A549 (cell line): Measurements from ENCODE around the gene HECTD4. TPM values are rescaled to one million over a fixed set of nuclear protein-coding genes. Genes with fewer than 3 reads are reported as not detected.

Experiments used
- ATAC-seq, 2 experiments: fragments of 200-7000 bp in 1 of 2; fragments of >200 bp in 1 of 2; cut with Nextera tagmentation in 1 of 2; cut with Tn5 transposase in 1 of 2; 3 replicates each; pipeline versions ENCODE4 v1.8.0 to v1.9.1; 2018 to 2020; ENCODE audit warnings: mild to moderate bottlenecking in 1 of 2, moderate library complexity in 1 of 2
- CTCF ChIA-PET: fragments of 300-600 bp; sonication (Branson Sonifier 250); formaldehyde crosslinking; extraction: SDS; loops from one replicate; lab custom pipeline; 2021; ENCODE audit warnings: antibody characterized with exemption, inconsistent platforms; lab: Yijun Ruan, JAX
- POLR2A ChIA-PET: fragments of 350-600 bp; formaldehyde crosslinking; extraction: SDS; loops from one replicate; lab custom pipeline; 2021; ENCODE audit warnings: antibody characterized with exemption, inconsistent platforms; lab: Yijun Ruan, JAX
- DNase-seq, 2 experiments: peaks; one replicate each; pipeline versions ENCODE4 v3.0.0 to v3.0.0-alpha.2; 2011 to 2016; ENCODE audit warnings: low read depth in 1 of 2, low spot score in 1 of 2
- FAIRE-seq: peaks from 2 replicates; lab custom pipeline; 2011; peaks lifted over from hg19 to GRCh38; lab: Jason Lieb, UNC
- H3K27ac ChIP-seq, 2 experiments: fragments of >200 bp; sonication (Bioruptor Twin); formaldehyde crosslinking; 3 replicates each; pipeline ENCODE4 v1.5.1; 2016 to 2017
- H3K4me1 ChIP-seq: fragments of >200 bp; sonication (Bioruptor Twin); formaldehyde crosslinking; 3 replicates; pipeline ENCODE4 v1.6.1; 2016
- H3K4me2 ChIP-seq: fragments of >200 bp; sonication (Bioruptor Twin); formaldehyde crosslinking; 3 replicates; pipeline ENCODE4 v1.6.1; 2016
- H3K4me3 ChIP-seq: fragments of >200 bp; sonication (Bioruptor Twin); formaldehyde crosslinking; 3 replicates; pipeline ENCODE4 v1.5.1; 2016
- H3K9me3 ChIP-seq: fragments of >200 bp; sonication (Bioruptor Twin); formaldehyde crosslinking; 3 replicates; pipeline ENCODE4 v1.6.1; 2016
- CBX8 ChIP-seq: fragments of 200-600 bp; sonication (generic); IDR thresholded peaks from 2 replicates; pipeline ENCODE4 v1.6.1; 2016
- CHD2 ChIP-seq: fragments of 150-350 bp; IDR thresholded peaks from 2 replicates; pipeline ENCODE4 v1.6.1; 2014; ENCODE audit warnings: low read length; ENCODE audit not compliant: partially characterized antibody
- CTCF ChIP-seq: fragments of >200 bp; sonication (Bioruptor Twin); formaldehyde crosslinking; IDR thresholded peaks from 3 replicates; pipeline ENCODE4 v1.5.1; 2016
- E2F6 ChIP-seq: IDR thresholded peaks from 2 replicates; pipeline ENCODE4 v1.6.1; 2012; ENCODE audit warnings: low read depth, borderline replicate concordance
- EHF ChIP-seq: fragments of 250-450 bp; sonication (Bioruptor Pico); IDR thresholded peaks from 2 replicates; pipeline ENCODE4 v1.5.0; 2020; ENCODE audit warnings: mild to moderate bottlenecking
- ELK1 ChIP-seq: fragments of 150-350 bp; IDR thresholded peaks from 2 replicates; pipeline ENCODE4 v1.6.1; 2014; ENCODE audit warnings: low read depth, mild to moderate bottlenecking, low read length
- GATA3 ChIP-seq: IDR thresholded peaks from 2 replicates; pipeline ENCODE4 v1.6.1; 2012; ENCODE audit warnings: borderline replicate concordance
- HEYL ChIP-seq: fragments of 250-450 bp; sonication (Bioruptor Pico); IDR thresholded peaks from 2 replicates; pipeline ENCODE4 v1.8.0; 2021; ENCODE audit warnings: mild to moderate bottlenecking, moderate library complexity
- HMGXB4 ChIP-seq: fragments of 250-450 bp; sonication (Bioruptor Pico); IDR thresholded peaks from 2 replicates; pipeline ENCODE4 v1.5.0; 2021; ENCODE audit warnings: mild to moderate bottlenecking, moderate library complexity, borderline replicate concordance
- HOXB5 ChIP-seq: fragments of 250-450 bp; sonication (Bioruptor Pico); IDR thresholded peaks from 2 replicates; pipeline ENCODE4 v1.5.0; 2020; ENCODE audit warnings: mild to moderate bottlenecking, moderate library complexity
- JUNB ChIP-seq: fragments of >200 bp; sonication (Bioruptor Twin); formaldehyde crosslinking; IDR thresholded peaks from 2 replicates; pipeline ENCODE4 v1.6.1; 2016
- MAFK ChIP-seq: fragments of 450-650 bp; IDR thresholded peaks from 2 replicates; pipeline ENCODE4 v1.6.1; 2014; ENCODE audit not compliant: partially characterized antibody
- MAZ ChIP-seq: fragments of 150-350 bp; IDR thresholded peaks from 2 replicates; pipeline ENCODE4 v1.6.1; 2014; ENCODE audit warnings: antibody characterized with exemption, low read depth, low read length, borderline replicate concordance
- MYC ChIP-seq: IDR thresholded peaks from 2 replicates; pipeline ENCODE4 v1.6.1; 2012; ENCODE audit warnings: mild to moderate bottlenecking, inconsistent platforms, low read length, improper control_type of control experiment, borderline replicate concordance
- NFE2L2 ChIP-seq: fragments of 150-350 bp; conservative IDR thresholded peaks from 2 replicates; pipeline ENCODE4 v1.6.1; 2014; ENCODE audit warnings: low read length
- NPAS2 ChIP-seq: fragments of 250-450 bp; sonication (Bioruptor Pico); IDR thresholded peaks from 2 replicates; pipeline ENCODE4 v1.8.0; 2022; ENCODE audit warnings: mild to moderate bottlenecking, moderate library complexity, borderline replicate concordance
- NR3C1 ChIP-seq: fragments of >200 bp; sonication (Bioruptor Twin); formaldehyde crosslinking; IDR thresholded peaks from 3 replicates; pipeline ENCODE4 v1.6.1; 2017
- POLR2A ChIP-seq: IDR thresholded peaks from 2 replicates; pipeline ENCODE4 v1.6.1; 2012; ENCODE audit warnings: mild to moderate bottlenecking, low read length
- POLR2AphosphoS2 ChIP-seq: conservative IDR thresholded peaks from 2 replicates; pipeline ENCODE4 v1.6.1; 2012; ENCODE audit warnings: low read length, improper control_type of control experiment, inconsistent platforms
- REST ChIP-seq: fragments of 200-600 bp; sonication (generic); IDR thresholded peaks from 2 replicates; pipeline ENCODE4 v1.6.1; 2016; ENCODE audit warnings: antibody characterized with exemption, mild to moderate bottlenecking, moderate library complexity
- RFX5 ChIP-seq: fragments of 450-650 bp; IDR thresholded peaks from 2 replicates; pipeline ENCODE4 v1.7.1; 2014; ENCODE audit warnings: antibody characterized with exemption, mild to moderate bottlenecking, moderate library complexity
- SREBF2 ChIP-seq: fragments of 450-650 bp; IDR thresholded peaks from 2 replicates; pipeline ENCODE4 v1.6.1; 2014; ENCODE audit warnings: mild to moderate bottlenecking, moderate library complexity
- TP53 ChIP-seq: fragments of 250-450 bp; sonication (Bioruptor Pico); IDR thresholded peaks from 2 replicates; pipeline ENCODE4 v1.5.0; 2021; ENCODE audit warnings: mild to moderate bottlenecking, moderate library complexity
- ZC3H11A ChIP-seq: fragments of 450-650 bp; IDR thresholded peaks from 2 replicates; pipeline ENCODE4 v1.6.1; 2014; ENCODE audit warnings: antibody characterized with exemption, mild to moderate bottlenecking
- ZFP36 ChIP-seq: fragments of 450-650 bp; IDR thresholded peaks from 2 replicates; pipeline ENCODE4 v1.6.1; 2014; ENCODE audit warnings: borderline replicate concordance; ENCODE audit not compliant: partially characterized antibody
- ZNF302 ChIP-seq: fragments of 250-450 bp; sonication (Bioruptor Pico); IDR thresholded peaks from 2 replicates; pipeline ENCODE4 v1.9.0; 2021; ENCODE audit warnings: inconsistent platforms, mild to moderate bottlenecking, moderate library complexity
- WGBS: methylation state at CpG from one replicate; pipeline ENCODE4 v1.1.6; 2017; ENCODE audit errors: missing lambda C conversion rate; 5-methylcytosine and 5-hydroxymethylcytosine counted together
- polyA plus RNA-seq, 4 experiments: library from polyadenylated mRNA; depleted of rRNA in 3 of 4; stranded (reverse); fragments of >200 nt; fragmentation: RNase III in 1 of 4; extraction: RNeasy Plus Mini Kit Qiagen cat#74134 plus additional on column Dnase treatment in 1 of 4; gene quantifications; 2 replicates in 3 of 4; 3 replicates in 1 of 4; pipeline ENCODE4 v1.2.3, GENCODE V29; 2011 to 2017
- TF ChIP-seq, protein P1 (sequence below): fragments of >200 bp; sonication (Bioruptor Twin); formaldehyde crosslinking; IDR thresholded peaks from 2 replicates; pipeline ENCODE4 v1.6.1; 2016
- TF ChIP-seq, protein P2 (sequence below): IDR thresholded peaks from 2 replicates; pipeline ENCODE4 v1.6.1; 2012
- TF ChIP-seq, protein P3 (sequence below): fragments of 250-450 bp; sonication (Bioruptor Pico); IDR thresholded peaks from 2 replicates; pipeline ENCODE4 v1.5.0; 2020; ENCODE audit warnings: low read depth, mild to moderate bottlenecking, moderate library complexity

Gene HECTD4
- polyA plus RNA-seq, 2 of the 4 experiments (the other 2 are of a cell fraction) = 9.9 to 14.7 TPM

GRCh38 chr12:112421363-112421762 is 39.1 kb upstream of the HECTD4 start:
- FAIRE-seq (no peak), DNase-seq (no peak), ATAC-seq (no peak)
- 100% methylated on average over 1 of the region's 1 CpG for whole genome bisulfite sequencing
- H3K4me1 ChIP-seq = peaks cover 25% of the 10 kb centered on the region
- H3K4me3 ChIP-seq = no peak overlapping the region
- ChIA-PET CTCF (interaction anchor here (1.1 kb wide), 1 partner anchor 14 kb away, joined by 3 read pairs; no protein-coding TSS in a partner anchor), POLR2A (no interaction called here)
- H3K27ac ChIP-seq = no peak overlapping the region
- no peaks in the 10 kb centered on the region for H3K9me3 ChIP-seq
- H3K4me2 ChIP-seq = no peak overlapping the region; the same call in 2 of the 3 replicates
- TF ChIP-seq, protein P1, sequence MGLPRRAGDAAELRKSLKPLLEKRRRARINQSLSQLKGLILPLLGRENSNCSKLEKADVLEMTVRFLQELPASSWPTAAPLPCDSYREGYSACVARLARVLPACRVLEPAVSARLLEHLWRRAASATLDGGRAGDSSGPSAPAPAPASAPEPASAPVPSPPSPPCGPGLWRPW = no peak
- TF ChIP-seq NPAS2 (no peak), MYC (no peak), HOXB5 (CRISPR knock-in tag) (no peak), POLR2A (no peak), ZNF302 (CRISPR knock-in tag) (no peak), NR3C1 (no peak), NFE2L2 (no peak), SREBF2 (no peak), REST (no peak), ELK1 (no peak), ZC3H11A (no peak), TP53 (CRISPR knock-in tag) (no peak), MAZ (no peak), CTCF (no peak), CBX8 (no peak), RFX5 (no peak), MAFK (no peak)

DNA sequence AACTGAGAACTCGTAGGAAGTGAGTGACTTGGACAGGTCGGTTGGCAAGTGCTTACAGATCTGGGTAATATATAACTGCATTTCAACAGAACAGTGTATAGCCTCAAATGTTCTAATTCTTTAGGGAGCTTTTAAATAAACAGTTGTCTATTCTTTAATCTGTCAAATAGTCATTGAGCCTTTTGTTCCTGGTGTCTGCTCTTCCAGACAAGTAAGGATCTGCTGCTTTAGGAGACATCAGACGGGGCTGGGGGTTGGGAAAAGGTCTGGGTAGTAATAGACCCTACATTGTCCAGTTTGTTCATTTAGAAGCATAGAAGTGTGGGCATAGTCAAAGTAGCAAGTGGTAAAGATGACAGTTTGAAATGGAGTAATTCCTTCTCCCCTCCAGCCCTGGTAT is 38.5 kb upstream of the HECTD4 start:
- H3K27ac ChIP-seq = no peak overlapping the region
- ChIA-PET CTCF (interaction anchor here (0.6 to 1.5 kb wide), 3 partner anchors 10 to 301 kb away, joined by 3 to 5 read pairs (median 3); no protein-coding TSS in a partner anchor), POLR2A (no interaction called here)
- DNase-seq = no peak
- no peaks in the 10 kb centered on the region for H3K9me3 ChIP-seq
- peaks cover 25% of the 10 kb centered on the region for H3K4me1 ChIP-seq
- peak overlapping the region; percentile 77 for H3K4me2 ChIP-seq
- H3K4me3 ChIP-seq = no peak overlapping the region
- ATAC-seq = no peak
- no peak for FAIRE-seq
- WGBS = 65% methylated on average over 3 of the region's 3 CpGs
- no peak for TF ChIP-seq HEYL (CRISPR knock-in tag)
- no peak for TF ChIP-seq JUNB
- TF ChIP-seq RFX5 = no peak
- TF ChIP-seq, protein P2, sequence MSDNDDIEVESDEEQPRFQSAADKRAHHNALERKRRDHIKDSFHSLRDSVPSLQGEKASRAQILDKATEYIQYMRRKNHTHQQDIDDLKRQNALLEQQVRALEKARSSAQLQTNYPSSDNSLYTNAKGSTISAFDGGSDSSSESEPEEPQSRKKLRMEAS = no peak
- no peak for TF ChIP-seq POLR2AphosphoS2
- TF ChIP-seq HMGXB4 (CRISPR knock-in tag) = no peak
- TF ChIP-seq HOXB5 (CRISPR knock-in tag) = no peak
- no peak for TF ChIP-seq NR3C1
- TF ChIP-seq GATA3 = no peak
- no peak for TF ChIP-seq NFE2L2
- no peak for TF ChIP-seq CHD2
- TF ChIP-seq, protein P3, sequence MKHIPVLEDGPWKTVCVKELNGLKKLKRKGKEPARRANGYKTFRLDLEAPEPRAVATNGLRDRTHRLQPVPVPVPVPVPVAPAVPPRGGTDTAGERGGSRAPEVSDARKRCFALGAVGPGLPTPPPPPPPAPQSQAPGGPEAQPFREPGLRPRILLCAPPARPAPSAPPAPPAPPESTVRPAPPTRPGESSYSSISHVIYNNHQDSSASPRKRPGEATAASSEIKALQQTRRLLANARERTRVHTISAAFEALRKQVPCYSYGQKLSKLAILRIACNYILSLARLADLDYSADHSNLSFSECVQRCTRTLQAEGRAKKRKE = no peak
- TF ChIP-seq SREBF2 = no peak
- no peak for TF ChIP-seq E2F6
- no peak for TF ChIP-seq ZFP36
- TF ChIP-seq EHF (CRISPR knock-in tag) = no peak
